KBM-7 (cell line): ENCODE data around the gene SORL1.
"Not testable (repeated sequence)": the region's sequence is repeated elsewhere in the genome, so short reads cannot be mapped to it uniquely, and the experiment has no call there.

Experiments
- DNase-seq: peaks from one replicate; pipeline ENCODE4 v3.0.0-alpha.2; 2015
- in situ Hi-C: fragments of 300-500 bp; cut with MboI; formaldehyde crosslinking; loops from 2 replicates; pipeline ENCODE4 v1.14.3; 2020; ENCODE audit warnings: low sequenced_read_pairs, low pct_unique_long_range_greater_than_20kb, mixed read lengths

The SORL1 gene

DNA sequence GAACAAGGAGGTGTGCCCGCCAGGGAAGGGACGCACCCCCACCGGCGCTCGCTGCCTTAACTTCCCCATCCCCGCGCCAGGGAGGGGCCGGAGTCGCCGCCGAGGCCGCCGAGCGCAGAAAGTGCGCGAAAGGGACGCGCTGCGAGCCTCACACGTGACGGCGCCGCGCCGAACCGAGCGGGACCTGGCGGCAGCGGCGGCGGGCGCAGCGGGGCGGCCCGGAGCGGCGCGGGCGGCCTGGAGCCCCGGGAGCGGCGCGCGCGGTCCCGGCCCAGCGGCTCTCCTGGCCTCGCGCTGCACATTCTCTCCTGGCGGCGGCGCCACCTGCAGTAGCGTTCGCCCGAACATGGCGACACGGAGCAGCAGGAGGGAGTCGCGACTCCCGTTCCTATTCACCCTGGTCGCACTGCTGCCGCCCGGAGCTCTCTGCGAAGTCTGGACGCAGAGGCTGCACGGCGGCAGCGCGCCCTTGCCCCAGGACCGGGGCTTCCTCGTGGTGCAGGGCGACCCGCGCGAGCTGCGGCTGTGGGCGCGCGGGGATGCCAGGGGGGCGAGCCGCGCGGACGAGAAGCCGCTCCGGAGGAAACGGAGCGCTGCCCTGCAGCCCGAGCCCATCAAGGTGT is at the start of gene SORL1:
SORL1 (plus strand) TSS at position 329 of the 623 bp plus-strand sequence; CDS start at position 347, 18 bp downstream.
- in situ Hi-C loops = no loop called here
- peak; percentile 65 for DNase-seq

- DNase-seq = no peak
- in situ Hi-C loops = no loop called here
Measured at GRCh38 chr11:121405646-121406045, 46.5 kb upstream of the SORL1 start.

DNA sequence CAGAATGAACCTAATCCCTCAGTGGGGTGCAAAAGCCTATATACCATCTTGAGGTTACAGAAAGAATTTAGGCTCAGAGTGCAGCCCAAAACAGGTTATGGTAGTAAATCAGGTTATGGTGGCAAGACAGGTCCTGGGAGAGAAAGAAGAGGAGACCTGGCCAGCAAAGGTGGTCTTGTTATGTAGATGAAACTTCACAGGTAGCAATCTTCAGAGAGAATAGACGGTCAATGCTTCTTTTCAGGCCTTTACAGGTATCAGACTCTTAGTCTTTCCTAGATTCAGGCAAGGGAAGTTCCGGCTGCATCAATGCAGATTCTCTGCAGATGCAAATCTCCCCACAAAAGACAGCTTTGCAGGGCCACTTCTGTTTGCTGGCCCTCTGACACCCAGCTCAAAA is 45.8 kb upstream of the SORL1 start:
- DNase-seq = no peak
- in situ Hi-C loops = no loop called here

GRCh38 chr11:121408830-121409229 is 43.3 kb upstream of the SORL1 start:
- in situ Hi-C loops = no loop called here
- no peak for DNase-seq

DNA sequence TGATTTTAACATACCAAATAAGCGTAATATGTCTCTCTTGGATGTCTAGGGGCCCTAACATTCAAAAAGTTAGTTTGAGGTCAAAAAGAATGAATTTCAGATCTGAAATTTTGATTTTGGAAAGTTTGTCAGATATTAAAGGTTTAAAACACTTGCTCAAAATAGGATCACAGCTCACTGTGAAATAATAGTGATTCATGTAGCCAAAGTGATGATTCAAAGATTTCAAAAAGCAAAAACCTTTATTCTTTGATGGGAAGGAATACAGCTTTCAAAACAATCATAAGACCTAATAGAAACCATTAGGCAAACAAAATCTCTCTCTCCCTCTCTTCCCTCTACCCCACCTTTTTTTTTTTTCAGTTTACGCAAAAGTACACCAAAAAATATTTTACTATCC is 42.1 kb upstream of the SORL1 start:
- in situ Hi-C loops = not testable (repeated sequence)

GRCh38 chr11:121411330-121411729 is 40.8 kb upstream of the SORL1 start:
- DNase-seq, in situ Hi-C loops: not testable (repeated sequence)

More for the DNA sequence above, 42.1 kb upstream of the SORL1 start:
- not testable (repeated sequence) for DNase-seq

DNA sequence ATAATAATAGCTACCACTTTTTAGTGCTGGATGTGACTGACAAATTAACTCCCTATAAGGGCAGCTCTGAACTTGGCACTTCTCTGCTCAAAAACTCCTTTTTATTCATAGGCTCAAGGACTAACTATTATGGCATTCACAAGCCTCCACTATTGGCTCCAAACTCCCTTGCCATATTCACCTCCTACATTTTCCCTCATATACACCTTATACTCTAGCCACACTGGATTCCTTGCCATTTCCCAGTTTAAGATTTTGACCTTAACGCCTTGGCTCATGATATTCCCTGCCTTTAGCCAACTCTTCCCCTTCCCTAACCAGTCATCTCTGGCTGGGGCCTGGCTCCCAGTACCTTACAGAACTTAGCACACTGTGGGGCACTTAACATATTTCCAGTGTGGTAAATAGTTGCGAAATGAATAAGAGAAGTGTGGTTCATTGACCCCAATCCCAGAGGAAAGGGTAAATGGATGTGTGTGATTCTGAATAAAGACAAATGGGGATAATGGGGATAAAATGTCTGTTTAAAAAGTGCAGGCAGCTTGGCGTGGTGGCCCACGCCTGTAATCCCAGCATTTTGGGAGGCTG is 40.0 kb upstream of the SORL1 start:
- DNase-seq = no peak
- in situ Hi-C loops = no loop called here

GRCh38 chr11:121412711-121413415 is 39.3 kb upstream of the SORL1 start:
- in situ Hi-C loops = no loop called here
- no peak for DNase-seq

GRCh38 chr11:121414141-121414913 is 37.8 kb upstream of the SORL1 start:
- DNase-seq = no peak
- in situ Hi-C loops = no loop called here

- in situ Hi-C loops = no loop called here
- no peak for DNase-seq
Measured at GRCh38 chr11:121415856-121416255, 36.3 kb upstream of the SORL1 start.

GRCh38 chr11:121417055-121417551 is 35.0 kb upstream of the SORL1 start:
- in situ Hi-C loops = no loop called here
- peak; percentile 100 for DNase-seq

DNA sequence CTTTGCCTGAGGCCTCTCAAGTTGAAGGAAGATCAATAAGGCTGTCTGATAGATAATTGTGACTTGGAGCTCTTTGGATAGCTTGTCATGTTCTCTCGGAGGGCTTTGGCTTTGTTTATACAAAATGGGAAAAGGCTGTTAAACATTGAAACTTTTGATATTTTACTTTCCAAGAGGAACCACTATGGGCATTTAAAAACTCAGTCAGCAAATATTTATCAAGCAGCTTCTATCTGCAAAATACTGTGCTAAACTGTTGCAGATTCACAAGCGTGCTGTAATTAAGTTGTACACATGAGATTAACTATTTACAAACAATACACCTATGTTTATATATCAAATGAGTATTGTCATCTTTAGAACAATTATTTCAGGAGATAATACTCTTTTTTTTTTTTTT is 34.5 kb upstream of the SORL1 start:
- no peak for DNase-seq
- in situ Hi-C loops = no loop called here

GRCh38 chr11:121418625-121419114 is 33.4 kb upstream of the SORL1 start:
- in situ Hi-C loops = no loop called here
- DNase-seq = peak; percentile 88

DNA sequence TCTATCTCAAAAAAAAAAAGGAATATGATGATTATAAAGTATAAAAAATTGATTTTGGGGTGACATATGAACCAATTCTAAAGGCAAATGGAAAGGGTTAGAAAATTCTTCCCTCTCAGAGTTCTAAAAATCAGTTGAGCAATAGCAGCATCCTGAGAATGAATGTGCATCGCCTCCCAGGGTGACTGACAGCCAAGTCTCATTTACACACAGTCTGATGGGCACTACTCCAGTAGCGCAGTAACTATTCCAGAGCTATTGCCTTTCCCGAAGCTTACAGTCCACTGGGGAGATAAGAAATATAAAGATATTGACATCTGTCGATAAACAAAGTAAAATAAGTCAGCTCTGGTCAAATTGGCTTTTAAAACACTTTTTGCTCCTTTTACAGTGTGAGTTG is 32.3 kb upstream of the SORL1 start:
- no peak for DNase-seq
- in situ Hi-C loops = no loop called here

DNA sequence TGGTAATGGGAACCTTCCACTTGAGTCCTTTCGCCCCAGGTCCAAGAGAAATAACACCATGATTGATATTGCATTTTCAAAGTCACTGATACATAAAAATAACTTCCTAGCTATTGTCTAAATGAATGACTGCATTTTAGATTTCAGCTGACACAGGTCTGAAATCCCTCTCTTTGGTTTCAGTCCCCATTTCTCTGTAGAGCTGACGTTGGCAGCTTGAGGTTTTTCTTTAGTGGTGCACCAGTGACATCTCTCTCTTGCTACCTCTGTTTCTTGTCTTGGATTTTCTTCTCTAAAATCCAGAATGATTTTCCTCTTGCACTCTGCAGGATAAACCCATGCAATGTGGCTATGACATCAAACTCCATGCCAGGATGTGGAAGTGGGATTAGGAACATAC is 31.7 kb upstream of the SORL1 start:
- in situ Hi-C loops = no loop called here
- DNase-seq = no peak

DNA sequence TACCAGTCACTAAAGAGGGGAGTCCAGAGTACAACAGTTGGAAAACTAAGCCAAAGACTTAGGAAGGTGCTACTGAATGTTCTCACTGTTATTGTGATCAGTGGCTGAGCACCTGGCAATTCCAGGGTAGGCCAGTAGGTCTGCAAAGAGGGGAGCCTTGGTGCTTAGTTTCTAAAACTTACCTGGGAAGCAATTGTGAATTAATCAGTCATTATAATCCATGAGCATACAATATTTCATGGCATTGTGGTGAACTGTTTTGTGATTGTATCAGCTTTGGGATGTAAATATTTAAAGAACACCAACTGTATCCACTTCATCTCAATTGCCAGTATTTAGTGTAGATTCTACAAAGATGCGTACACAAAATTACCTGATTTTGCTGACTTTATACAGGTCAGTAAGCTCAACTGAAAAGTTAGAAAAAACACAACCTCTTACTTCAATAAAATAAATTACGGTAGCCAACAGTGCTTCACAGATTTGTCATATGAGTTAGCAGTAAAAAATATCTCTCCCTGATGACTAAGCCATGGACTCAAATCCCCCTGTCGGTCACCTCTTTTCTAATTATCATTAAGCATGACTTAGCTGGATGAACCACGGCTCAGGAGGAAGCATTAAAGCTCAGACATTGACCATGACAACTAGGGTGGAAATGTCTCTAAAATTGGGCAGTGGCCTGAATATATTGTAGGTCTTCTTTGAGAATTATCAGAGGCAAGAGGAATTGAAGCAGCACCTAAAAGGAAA is 30.8 kb upstream of the SORL1 start:
- in situ Hi-C loops = no loop called here
- DNase-seq = no peak

- in situ Hi-C loops = no loop called here
- DNase-seq = no peak
Measured at GRCh38 chr11:121422675-121423074, 29.4 kb upstream of the SORL1 start.

DNA sequence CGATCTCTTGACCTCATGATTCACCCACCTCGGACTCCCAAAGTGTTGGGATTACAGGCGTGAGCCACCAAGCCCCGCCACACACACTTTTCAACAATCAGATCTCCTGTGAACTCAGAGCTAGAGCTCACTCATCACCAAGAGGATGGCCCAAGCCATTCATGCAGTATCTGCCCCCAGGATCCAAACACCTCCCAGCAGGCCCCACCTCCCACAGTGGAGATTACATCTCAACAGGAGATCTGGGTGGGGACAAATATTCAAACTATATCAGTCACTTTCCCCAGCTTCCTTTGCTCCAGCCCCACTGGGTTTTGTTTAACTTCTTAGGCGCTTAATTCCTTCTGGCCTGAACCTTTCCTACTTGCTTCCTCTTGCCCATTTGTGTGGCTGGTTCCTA is 26.3 kb upstream of the SORL1 start:
- no peak for DNase-seq
- in situ Hi-C loops = no loop called here
